ENCODE results near the gene HEG1. TPM values are rescaled to one million over a fixed set of nuclear protein-coding genes. Genes with fewer than 3 reads are reported as not detected.

The HEG1 gene
- total RNA-seq, 1 experiment from 2014 or later: 8.6 TPM

DNA sequence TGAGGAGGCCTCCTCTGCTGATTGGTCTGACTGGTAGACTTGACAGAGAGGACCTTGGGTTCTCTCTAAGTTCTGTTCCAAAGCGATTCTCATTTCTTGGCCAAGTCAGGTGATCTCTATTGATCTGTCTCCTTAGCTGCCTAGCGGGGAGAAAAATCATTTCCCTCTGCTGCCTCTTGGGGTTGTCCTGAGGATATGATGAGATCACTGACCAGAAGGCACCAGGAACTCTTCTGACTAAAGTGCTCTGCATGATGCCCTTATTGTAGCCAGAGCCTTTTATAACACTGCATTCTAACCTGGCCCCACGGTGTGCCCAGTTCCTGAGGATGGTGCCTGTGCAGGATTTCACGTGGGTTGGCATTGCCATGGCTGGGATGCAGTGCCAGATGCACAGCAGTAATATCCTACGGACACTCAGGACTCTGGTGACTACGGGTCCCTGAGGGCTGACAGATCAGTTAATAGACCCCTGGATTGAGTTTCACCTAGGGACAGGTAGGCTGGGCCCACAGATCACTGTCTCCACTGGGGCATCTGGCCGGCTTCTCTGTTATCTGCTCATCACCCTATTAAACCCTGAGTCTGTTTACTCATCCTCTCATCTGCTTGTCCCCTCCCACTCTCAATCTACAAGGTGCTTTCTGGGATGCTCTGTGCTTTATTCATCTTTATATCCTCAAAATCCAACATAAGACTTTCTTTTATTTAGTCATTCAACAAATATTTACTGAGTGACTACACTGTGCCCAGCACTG, 3.9 kb upstream of the HEG1 start:
- CTCF ChIA-PET: no interaction called here
- H3K4me3 Mint-ChIP-seq (ENCODE audit: unreplicated experiment): no peak overlapping the region
- intact Hi-C loops (cut with micrococcal nuclease): loop anchor here (5.0 to 10.0 kb wide), 2 partner anchors 48 to 315 kb away; partner anchors contain the start of gene ZNF148
- no peaks in the 10 kb centered on the region for H3K9me3 Mint-ChIP-seq (ENCODE audit: unreplicated experiment)
- no peaks in the 10 kb centered on the region for H3K27me3 Mint-ChIP-seq (ENCODE audit: insufficient read depth, unreplicated experiment)
- POLR2A ChIA-PET: no interaction called here
- no TSS peak for BruUV-seq (replicated peaks)
- H3K27ac Mint-ChIP-seq (ENCODE audit: low read depth, unreplicated experiment): peak overlapping the region; percentile 47
- no peaks in the 10 kb centered on the region for H3K36me3 Mint-ChIP-seq (ENCODE audit: insufficient read depth, unreplicated experiment)
- TF ChIP-seq, protein P1, sequence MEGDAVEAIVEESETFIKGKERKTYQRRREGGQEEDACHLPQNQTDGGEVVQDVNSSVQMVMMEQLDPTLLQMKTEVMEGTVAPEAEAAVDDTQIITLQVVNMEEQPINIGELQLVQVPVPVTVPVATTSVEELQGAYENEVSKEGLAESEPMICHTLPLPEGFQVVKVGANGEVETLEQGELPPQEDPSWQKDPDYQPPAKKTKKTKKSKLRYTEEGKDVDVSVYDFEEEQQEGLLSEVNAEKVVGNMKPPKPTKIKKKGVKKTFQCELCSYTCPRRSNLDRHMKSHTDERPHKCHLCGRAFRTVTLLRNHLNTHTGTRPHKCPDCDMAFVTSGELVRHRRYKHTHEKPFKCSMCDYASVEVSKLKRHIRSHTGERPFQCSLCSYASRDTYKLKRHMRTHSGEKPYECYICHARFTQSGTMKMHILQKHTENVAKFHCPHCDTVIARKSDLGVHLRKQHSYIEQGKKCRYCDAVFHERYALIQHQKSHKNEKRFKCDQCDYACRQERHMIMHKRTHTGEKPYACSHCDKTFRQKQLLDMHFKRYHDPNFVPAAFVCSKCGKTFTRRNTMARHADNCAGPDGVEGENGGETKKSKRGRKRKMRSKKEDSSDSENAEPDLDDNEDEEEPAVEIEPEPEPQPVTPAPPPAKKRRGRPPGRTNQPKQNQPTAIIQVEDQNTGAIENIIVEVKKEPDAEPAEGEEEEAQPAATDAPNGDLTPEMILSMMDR (IDR thresholded peaks at IDR 0.05; ENCODE audit: unreplicated experiment): no peak
- peaks cover 56% of the 10 kb centered on the region for H3K4me1 Mint-ChIP-seq (ENCODE audit: insufficient read depth, unreplicated experiment)
- no peak for DNase-seq (ENCODE audit: unreplicated experiment)

DNA sequence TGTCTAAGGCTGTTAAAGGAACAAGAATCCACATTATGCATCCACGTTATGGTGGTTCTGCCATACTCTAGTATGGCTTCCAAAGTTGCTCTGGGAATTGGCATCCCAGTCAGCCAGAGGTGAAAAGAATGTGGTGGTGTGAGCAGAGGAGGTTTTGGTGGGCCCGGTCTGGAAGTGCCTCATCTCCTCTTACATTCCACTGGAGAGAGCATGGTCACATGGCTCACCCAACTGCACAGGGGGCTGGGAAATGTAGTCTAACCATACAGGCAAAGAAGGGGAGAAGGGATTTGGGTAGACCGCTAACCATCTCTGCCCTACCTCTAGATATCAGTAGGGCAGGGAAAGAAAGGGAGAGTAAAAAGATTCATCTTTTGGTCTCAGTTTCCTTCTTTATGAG, 3.2 kb upstream of the HEG1 start:
- no TSS peak for BruUV-seq (replicated peaks)

DNA sequence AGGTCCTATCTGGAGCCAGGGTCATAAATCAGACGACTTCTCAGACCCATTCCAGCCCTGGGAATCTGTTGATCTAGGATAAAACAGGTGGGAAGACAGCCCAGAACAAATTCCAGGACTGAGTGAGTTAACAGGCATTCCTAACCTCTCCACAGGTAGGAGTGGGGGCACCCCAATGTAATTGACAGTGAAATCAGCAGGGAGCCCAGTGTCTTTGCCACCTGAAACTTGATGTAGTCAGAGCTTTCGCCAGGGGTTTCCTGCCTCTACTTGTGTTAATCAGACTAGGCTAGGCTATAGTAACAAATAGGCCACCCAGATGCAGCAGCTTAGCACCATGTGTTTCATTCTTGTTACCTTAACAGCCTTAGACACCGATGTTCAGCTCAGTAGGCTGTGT, 2.7 kb upstream of the HEG1 start:
- H3K27ac Mint-ChIP-seq (ENCODE audit: low read depth, unreplicated experiment): peak overlapping the region; percentile 47
- DNase-seq (ENCODE audit: unreplicated experiment): no peak
- CTCF ChIA-PET: no interaction called here
- no TSS peak for BruUV-seq (replicated peaks)
- intact Hi-C loops (cut with micrococcal nuclease): loop anchor here (5.0 to 10.0 kb wide), 2 partner anchors 49 to 316 kb away; partner anchors contain the start of gene ZNF148
- TF ChIP-seq, protein P1 (IDR thresholded peaks at IDR 0.05; ENCODE audit: unreplicated experiment): no peak
- no peak overlapping the region for H3K4me3 Mint-ChIP-seq (ENCODE audit: unreplicated experiment)
- no peaks in the 10 kb centered on the region for H3K36me3 Mint-ChIP-seq (ENCODE audit: insufficient read depth, unreplicated experiment)
- POLR2A ChIA-PET: interaction anchor here (0.7 to 2.4 kb wide), 3 partner anchors 21 to 71 kb away, joined by 3 to 9 read pairs (median 7); no protein-coding TSS in a partner anchor
- H3K27me3 Mint-ChIP-seq (ENCODE audit: insufficient read depth, unreplicated experiment): no peaks in the 10 kb centered on the region
- peaks cover 63% of the 10 kb centered on the region for H3K4me1 Mint-ChIP-seq (ENCODE audit: insufficient read depth, unreplicated experiment)
- no peaks in the 10 kb centered on the region for H3K9me3 Mint-ChIP-seq (ENCODE audit: unreplicated experiment)

More for the DNA sequence above, 3.2 kb upstream of the HEG1 start:
- H3K9me3 Mint-ChIP-seq (ENCODE audit: unreplicated experiment): no peaks in the 10 kb centered on the region
- no peaks in the 10 kb centered on the region for H3K36me3 Mint-ChIP-seq (ENCODE audit: insufficient read depth, unreplicated experiment)
- peaks cover 63% of the 10 kb centered on the region for H3K4me1 Mint-ChIP-seq (ENCODE audit: insufficient read depth, unreplicated experiment)
- DNase-seq (ENCODE audit: unreplicated experiment): no peak
- TF ChIP-seq, protein P1 (IDR thresholded peaks at IDR 0.05; ENCODE audit: unreplicated experiment): no peak
- intact Hi-C loops (cut with micrococcal nuclease): loop anchor here (5.0 to 10.0 kb wide), 2 partner anchors 48 to 316 kb away; partner anchors contain the start of gene ZNF148
- H3K27me3 Mint-ChIP-seq (ENCODE audit: insufficient read depth, unreplicated experiment): no peaks in the 10 kb centered on the region
- CTCF ChIA-PET: no interaction called here
- POLR2A ChIA-PET: interaction anchor here (0.7 to 2.4 kb wide), 2 partner anchors 21 to 51 kb away, joined by 3 to 9 read pairs; no protein-coding TSS in a partner anchor
- H3K27ac Mint-ChIP-seq (ENCODE audit: low read depth, unreplicated experiment): peak overlapping the region; percentile 47
- no peak overlapping the region for H3K4me3 Mint-ChIP-seq (ENCODE audit: unreplicated experiment)

- POLR2A ChIA-PET: interaction anchor here (0.6 to 2.4 kb wide), 7 partner anchors 12 to 387 kb away, joined by 3 to 9 read pairs (median 5); no protein-coding TSS in a partner anchor
Observed at GRCh38 chr3:125057186-125057850, 1.5 kb upstream of the HEG1 start.

More at GRCh38 chr3:125057186-125057850, 1.5 kb upstream of the HEG1 start:
- BruUV-seq (replicated peaks): no TSS peak
- DNase-seq (ENCODE audit: unreplicated experiment): peak; percentile 86
- H3K9me3 Mint-ChIP-seq (ENCODE audit: unreplicated experiment): no peaks in the 10 kb centered on the region
- no peaks in the 10 kb centered on the region for H3K36me3 Mint-ChIP-seq (ENCODE audit: insufficient read depth, unreplicated experiment)
- CTCF ChIA-PET: interaction anchor here (0.7 to 2.0 kb wide), 2 partner anchors 59 to 168 kb away, joined by 3 to 5 read pairs; no protein-coding TSS in a partner anchor
- H3K4me3 Mint-ChIP-seq (ENCODE audit: unreplicated experiment): peak overlapping the region; percentile 62
- H3K4me1 Mint-ChIP-seq (ENCODE audit: insufficient read depth, unreplicated experiment): peaks cover 54% of the 10 kb centered on the region
- TF ChIP-seq, protein P1 (IDR thresholded peaks at IDR 0.05; ENCODE audit: unreplicated experiment): no peak
- H3K27ac Mint-ChIP-seq (ENCODE audit: low read depth, unreplicated experiment): peak overlapping the region; percentile 47
- no peaks in the 10 kb centered on the region for H3K27me3 Mint-ChIP-seq (ENCODE audit: insufficient read depth, unreplicated experiment)
- intact Hi-C loops (cut with micrococcal nuclease): loop anchor here (5.0 to 10.0 kb wide), 2 partner anchors 50 to 317 kb away; partner anchors contain the start of gene ZNF148

Data from MCF 10A (cell line).